ENCODE data around the gene MAGI1. TPM values are rescaled to one million over a fixed set of nuclear protein-coding genes. Genes with fewer than 3 reads are reported as not detected.

MAGI1 gene
- total RNA-seq, 1 donor from 2014 or later = 34.1 TPM

DNA sequence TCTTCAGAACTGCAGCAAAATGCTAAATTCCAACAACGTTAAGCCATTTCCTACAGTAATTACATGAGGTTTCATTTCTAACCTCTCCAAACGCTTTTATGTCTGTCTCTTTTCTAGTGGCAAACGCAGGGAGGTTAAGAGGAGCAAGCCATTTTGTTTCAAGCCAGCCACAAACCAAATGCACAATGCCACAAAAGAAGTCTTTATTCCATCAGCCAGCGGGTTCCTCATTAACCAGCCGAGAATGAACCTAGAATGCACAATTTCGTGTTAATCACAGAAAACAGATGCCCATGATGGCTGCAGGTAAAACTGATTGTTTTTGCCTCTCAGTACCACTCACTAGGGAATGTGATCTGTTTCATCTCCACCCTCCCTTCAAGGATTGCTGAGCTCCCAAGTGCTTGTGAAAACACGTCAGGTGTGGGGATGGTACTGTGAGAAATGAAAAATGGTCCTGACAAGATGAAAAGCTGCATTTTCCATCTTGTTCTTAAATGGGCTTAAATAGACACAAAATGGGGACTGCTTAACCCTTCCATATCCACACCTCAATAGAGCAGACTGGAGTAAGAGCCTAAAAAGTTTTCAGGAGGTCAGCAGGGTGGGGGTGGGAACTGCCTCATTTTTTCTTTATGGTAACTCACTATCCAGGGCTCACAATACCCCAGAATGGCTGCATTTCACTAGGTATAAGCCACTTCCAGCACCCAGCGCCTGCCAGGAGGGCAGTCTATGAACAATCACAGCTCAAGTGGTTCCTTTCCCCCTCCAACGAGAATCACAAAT, 277.1 kb downstream of the MAGI1 start:
- intact Hi-C loops (cut with DNase I) = no loop called here
- no peak for DNase-seq
- ATAC-seq (ENCODE audit: poor library complexity) = no peak

- DNase-seq (no peak), ATAC-seq (ENCODE audit: poor library complexity) (no peak)
- intact Hi-C loops (cut with DNase I) = no loop called here
Observed at GRCh38 chr3:65758876-65759598, 279.7 kb downstream of the MAGI1 start.

DNA sequence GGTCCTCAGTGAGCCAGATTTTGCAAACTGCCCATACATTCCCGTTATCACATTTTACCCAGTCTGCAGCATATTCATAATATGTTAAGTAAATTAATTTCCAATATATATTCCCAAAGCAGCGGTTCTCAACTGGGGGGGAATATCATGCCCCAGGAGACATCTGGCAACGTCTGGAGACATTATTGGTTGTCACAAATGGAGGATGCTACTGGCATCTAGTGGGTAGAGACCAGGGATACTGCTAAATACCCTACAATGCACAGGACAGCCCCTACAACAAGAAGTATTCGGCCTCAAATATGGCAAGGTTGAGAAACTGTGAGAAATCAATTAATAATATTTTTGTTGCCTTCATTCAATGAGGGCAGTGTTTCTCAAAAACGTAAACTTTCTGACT, 280.3 kb downstream of the MAGI1 start:
- DNase-seq = no peak
- intact Hi-C loops (cut with DNase I) = no loop called here

GRCh38 chr3:65752636-65753035, 286.1 kb downstream of the MAGI1 start:
- DNase-seq (no peak), ATAC-seq (ENCODE audit: poor library complexity) (no peak)
- intact Hi-C loops (cut with DNase I) = no loop called here

More for the DNA sequence above, 280.3 kb downstream of the MAGI1 start:
- no peak for ATAC-seq (ENCODE audit: poor library complexity)

DNA sequence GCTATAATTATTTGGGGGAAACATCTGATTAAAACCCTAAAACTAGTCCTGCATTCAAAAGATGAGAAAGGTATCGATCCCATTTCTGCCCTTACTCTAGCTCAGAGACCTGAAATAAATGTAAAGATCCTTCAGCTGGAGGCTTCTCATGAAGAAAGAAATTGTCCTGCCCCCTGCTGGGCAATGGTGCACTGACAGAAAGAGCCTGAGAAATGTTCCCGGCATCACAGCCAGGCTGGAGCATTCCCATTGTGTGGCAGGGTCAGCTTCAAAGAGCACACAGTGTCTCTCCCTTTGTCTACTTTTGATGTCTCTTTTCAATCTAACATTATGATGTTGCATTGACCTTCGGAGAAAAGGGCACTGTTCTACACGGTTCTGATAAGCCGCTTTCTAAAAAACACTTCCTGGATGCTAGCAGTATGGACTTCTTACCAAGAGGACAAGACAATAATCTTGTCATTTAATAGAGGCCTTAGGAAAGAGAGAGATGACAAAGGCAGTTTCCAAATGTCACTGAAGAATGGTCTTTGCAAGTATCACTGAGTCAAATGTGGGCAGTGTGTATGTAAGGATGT, 287.5 kb downstream of the MAGI1 start:
- peak; percentile 66 for ATAC-seq (ENCODE audit: poor library complexity)
- DNase-seq = peak; percentile 45
- intact Hi-C loops (cut with DNase I) = no loop called here

DNA sequence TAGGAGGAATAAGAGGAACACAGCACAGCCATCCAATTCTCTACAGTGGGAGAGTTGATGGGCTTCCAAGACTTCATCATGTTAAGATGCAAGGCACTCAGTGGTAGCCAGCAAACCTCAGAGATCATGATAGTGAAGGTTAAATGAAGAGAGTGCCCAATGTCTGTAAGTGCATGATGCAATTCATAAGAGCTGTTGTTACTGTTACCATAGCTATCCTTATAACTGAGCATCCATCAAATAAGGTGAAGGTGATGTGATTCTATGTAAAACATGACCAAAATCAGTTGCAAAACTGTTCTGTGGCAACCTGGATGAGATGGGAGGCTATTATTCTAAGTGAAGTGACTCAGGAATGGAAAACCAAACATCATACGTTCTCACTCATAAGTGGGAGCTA, 289.7 kb downstream of the MAGI1 start:
- ATAC-seq (ENCODE audit: poor library complexity) (peak; percentile 11), DNase-seq (no peak)
- intact Hi-C loops (cut with DNase I) = no loop called here

DNA sequence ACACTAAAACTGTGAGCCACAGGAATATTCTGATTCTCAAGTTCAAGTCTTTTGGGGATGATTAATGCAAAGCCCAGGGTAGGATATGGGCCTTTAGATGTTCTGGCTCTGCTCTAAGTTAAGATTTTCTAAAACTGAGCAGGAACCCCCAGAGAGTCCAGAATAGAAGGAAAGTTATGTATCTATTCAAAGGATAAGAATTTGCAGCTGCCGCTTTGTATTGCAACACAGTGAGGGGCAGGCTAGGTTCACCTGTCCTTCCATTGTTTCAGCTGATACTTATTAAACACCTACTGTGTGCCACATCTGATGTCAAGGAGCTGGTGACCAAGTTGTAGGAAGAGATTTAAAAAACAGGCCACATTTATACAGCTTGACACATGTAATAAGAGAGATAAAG, 290.4 kb downstream of the MAGI1 start:
- intact Hi-C loops (cut with DNase I) = no loop called here
- ATAC-seq (ENCODE audit: poor library complexity) (no peak), DNase-seq (no peak)

- DNase-seq (no peak), ATAC-seq (ENCODE audit: poor library complexity) (no peak)
- intact Hi-C loops (cut with DNase I) = no loop called here
Observed at GRCh38 chr3:65746848-65747247, 291.9 kb downstream of the MAGI1 start.

DNA sequence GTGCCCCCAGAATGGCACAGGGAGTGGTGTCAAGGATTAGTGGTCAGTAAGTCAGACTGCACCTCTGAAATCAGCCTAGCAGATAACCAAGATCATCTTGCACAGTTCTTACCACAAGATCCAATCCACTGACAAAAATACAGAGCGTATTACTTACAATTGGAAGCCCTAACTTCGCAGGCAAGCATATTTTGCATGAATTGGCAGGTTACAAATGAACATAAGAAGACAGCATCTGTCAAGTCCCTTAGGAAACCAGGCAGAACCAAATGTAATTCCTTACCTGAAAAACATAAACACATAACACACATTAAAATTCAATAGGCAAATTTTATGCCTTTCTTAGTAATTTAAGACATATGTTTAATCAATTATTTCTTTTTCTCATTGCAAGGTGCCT, 293.4 kb downstream of the MAGI1 start:
- ATAC-seq (ENCODE audit: poor library complexity) = no peak
- intact Hi-C loops (cut with DNase I) = no loop called here
- no peak for DNase-seq

DNA sequence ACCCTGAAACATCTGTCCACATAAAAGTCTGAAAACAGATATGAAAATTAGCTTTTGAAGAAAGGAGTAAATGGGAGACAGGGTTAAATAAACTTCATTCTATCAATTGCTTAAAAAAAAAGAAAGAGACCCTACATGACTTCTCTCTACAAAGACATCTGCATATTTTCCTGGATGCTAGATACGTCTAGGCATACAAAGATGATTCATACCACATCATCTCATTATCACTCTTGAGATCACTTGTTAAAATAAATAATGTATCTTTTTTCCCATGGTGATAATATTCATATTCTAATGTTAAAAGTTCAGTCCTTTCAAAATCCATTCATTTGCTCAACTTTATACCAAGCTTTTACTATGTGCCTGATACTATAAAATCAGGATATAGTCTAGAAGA, 295.8 kb downstream of the MAGI1 start:
- no peak for ATAC-seq (ENCODE audit: poor library complexity)
- no peak for DNase-seq
- intact Hi-C loops (cut with DNase I) = no loop called here

DNA sequence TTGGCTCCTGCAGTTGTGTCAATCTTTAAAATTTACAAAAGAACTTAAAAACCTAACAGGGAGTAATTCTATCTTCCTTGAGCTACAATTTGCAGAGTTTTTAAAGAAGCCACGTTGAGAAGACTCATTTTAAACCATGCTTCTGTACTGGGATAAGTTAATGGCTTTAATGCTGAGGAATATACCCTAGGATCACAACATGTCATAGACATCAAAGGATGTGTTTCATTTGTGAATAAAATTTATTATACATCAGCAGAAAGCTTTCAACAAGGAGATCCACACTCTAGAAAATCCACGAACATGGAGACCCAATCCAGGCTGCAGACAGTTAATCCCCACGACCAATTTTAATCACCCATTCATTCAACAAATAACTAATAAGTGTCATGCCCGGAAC, 297.2 kb downstream of the MAGI1 start:
- intact Hi-C loops (cut with DNase I) = no loop called here
- no peak for ATAC-seq (ENCODE audit: poor library complexity)
- DNase-seq = no peak

DNA sequence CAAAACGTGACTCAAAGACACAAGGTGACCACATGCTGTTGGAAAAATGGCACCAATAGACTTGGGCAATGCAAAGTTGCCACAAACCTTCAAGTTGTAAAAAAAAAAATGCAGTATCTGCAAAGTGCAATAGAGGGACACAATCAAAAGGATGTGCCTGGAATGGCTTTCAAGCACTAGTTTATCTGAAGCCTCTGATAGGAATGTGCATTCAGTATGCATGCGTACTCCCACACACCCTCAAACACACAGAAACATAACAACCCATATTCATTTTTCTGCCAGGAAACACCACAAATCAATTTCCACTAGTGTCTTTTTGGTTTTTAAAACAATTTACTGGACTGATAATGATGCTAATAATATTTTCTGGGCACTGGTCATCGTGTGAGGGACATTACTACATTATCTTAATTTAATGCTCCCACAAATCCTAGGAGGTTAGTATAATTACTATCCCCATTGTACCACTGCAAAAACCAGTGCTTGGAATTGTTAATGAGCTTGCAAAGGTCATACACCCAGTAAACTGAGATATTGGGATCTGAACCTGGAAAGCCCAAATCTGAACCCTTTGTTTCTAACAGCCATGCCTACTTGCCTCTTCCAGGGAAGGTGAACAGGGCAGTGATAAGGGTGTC, 298.7 kb downstream of the MAGI1 start:
- intact Hi-C loops (cut with DNase I) = no loop called here
- ATAC-seq (ENCODE audit: poor library complexity) (peak; percentile 43), DNase-seq (no peak)

GRCh38 chr3:65734792-65735191, 303.9 kb downstream of the MAGI1 start:
- intact Hi-C loops (cut with DNase I) = loop anchor here (5.0 kb wide), 1 partner anchor 292 kb away; no protein-coding TSS in a partner anchor
- no peak for DNase-seq
- no peak for ATAC-seq (ENCODE audit: poor library complexity)

GRCh38 chr3:65734382-65734781, 304.3 kb downstream of the MAGI1 start:
- intact Hi-C loops (cut with DNase I) = loop anchor here (5.0 kb wide), 1 partner anchor 292 kb away; no protein-coding TSS in a partner anchor
- DNase-seq (no peak), ATAC-seq (ENCODE audit: poor library complexity) (no peak)

- no peak for DNase-seq
- ATAC-seq (ENCODE audit: poor library complexity) = no peak
- intact Hi-C loops (cut with DNase I) = loop anchor here (5.0 kb wide), 1 partner anchor 291 kb away; no protein-coding TSS in a partner anchor
Observed at GRCh38 chr3:65733459-65733858, 305.3 kb downstream of the MAGI1 start.

- peak; percentile 80 for ATAC-seq (ENCODE audit: poor library complexity)
- intact Hi-C loops (cut with DNase I) = loop anchor here (5.0 kb wide), 1 partner anchor 290 kb away; no protein-coding TSS in a partner anchor
Observed at GRCh38 chr3:65732051-65732935, 306.4 kb downstream of the MAGI1 start.

DNA sequence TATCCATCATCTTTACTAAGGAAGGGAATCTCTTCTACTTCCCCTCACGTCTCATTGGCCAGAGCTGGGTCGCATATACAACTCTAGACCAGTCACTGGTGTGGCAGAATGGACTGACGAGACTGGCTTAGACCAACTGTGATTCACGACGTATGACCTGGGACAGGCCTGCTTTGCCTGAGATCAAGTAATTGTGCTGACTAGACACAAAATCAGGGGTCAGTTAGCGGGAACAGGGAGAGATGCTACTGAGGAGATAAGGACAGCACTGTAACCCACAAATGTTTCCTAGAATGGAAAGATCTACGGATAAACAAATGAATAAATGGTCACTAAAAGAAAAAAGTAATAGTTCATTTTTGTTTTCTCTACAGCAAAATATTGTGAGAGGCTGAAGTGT, 308.3 kb downstream of the MAGI1 start:
- no peak for DNase-seq
- no peak for ATAC-seq (ENCODE audit: poor library complexity)
- intact Hi-C loops (cut with DNase I) = loop anchor here (5.0 kb wide), 1 partner anchor 288 kb away; no protein-coding TSS in a partner anchor

More at GRCh38 chr3:65732051-65732935, 306.4 kb downstream of the MAGI1 start:
- DNase-seq = no peak

- ATAC-seq (ENCODE audit: poor library complexity) = no peak
- intact Hi-C loops (cut with DNase I) = loop anchor here (5.0 kb wide), 1 partner anchor 288 kb away; no protein-coding TSS in a partner anchor
- DNase-seq = no peak
Observed at GRCh38 chr3:65729973-65730372, 308.7 kb downstream of the MAGI1 start.

All from Right ventricle myocardium superior (tissue), 1 donor.